SJCRH30 (cell line): ENCODE data around the gene B9D1. TPM values are rescaled to one million over a fixed set of nuclear protein-coding genes. Genes with fewer than 3 reads are reported as not detected.
A peak's percentile ranks its signal among the peaks of the same experiment; 100 is the strongest.

Experiments used
- DNase-seq, 2 experiments: peaks; one replicate each; pipeline ENCODE4 v3.0.0-alpha.2; 2015 to 2020
- H3K27ac ChIP-seq: fragments of 250-450 bp; sonication (Bioruptor Pico); 2 replicates; pipeline ENCODE4 v1.5.1; 2020; ENCODE audit warnings: mild to moderate bottlenecking, moderate library complexity
- H3K27me3 ChIP-seq: fragments of 250-450 bp; sonication (Bioruptor Pico); 2 replicates; pipeline ENCODE4 v1.5.1; 2020; ENCODE audit warnings: mild to moderate bottlenecking, moderate library complexity
- H3K36me3 ChIP-seq: fragments of 250-450 bp; sonication (Bioruptor Pico); 2 replicates; pipeline ENCODE4 v1.5.1; 2020; ENCODE audit warnings: mild to moderate bottlenecking, moderate library complexity
- H3K4me1 ChIP-seq: fragments of 250-450 bp; sonication (Bioruptor Pico); 2 replicates; pipeline ENCODE4 v1.5.1; 2020; ENCODE audit warnings: mild to moderate bottlenecking, moderate library complexity
- H3K4me3 ChIP-seq: fragments of 250-450 bp; sonication (Bioruptor Pico); 2 replicates; pipeline ENCODE4 v1.5.1; 2020; ENCODE audit warnings: mild to moderate bottlenecking, moderate library complexity
- H3K9me3 ChIP-seq: fragments of 250-450 bp; sonication (Bioruptor Pico); replicated peaks from 2 replicates; pipeline ENCODE4 v1.5.1; 2020; ENCODE audit warnings: mild to moderate bottlenecking, moderate library complexity
- total RNA-seq: library from RNA; depleted of rRNA; stranded (reverse); fragments of >200 nt; shearing (Covaris generic); gene quantifications from 2 replicates; pipeline ENCODE4 v1.2.3, GENCODE V29; 2014

Gene B9D1
- total RNA-seq, 1 experiment from 2014 or later, result 15.2 TPM

DNA sequence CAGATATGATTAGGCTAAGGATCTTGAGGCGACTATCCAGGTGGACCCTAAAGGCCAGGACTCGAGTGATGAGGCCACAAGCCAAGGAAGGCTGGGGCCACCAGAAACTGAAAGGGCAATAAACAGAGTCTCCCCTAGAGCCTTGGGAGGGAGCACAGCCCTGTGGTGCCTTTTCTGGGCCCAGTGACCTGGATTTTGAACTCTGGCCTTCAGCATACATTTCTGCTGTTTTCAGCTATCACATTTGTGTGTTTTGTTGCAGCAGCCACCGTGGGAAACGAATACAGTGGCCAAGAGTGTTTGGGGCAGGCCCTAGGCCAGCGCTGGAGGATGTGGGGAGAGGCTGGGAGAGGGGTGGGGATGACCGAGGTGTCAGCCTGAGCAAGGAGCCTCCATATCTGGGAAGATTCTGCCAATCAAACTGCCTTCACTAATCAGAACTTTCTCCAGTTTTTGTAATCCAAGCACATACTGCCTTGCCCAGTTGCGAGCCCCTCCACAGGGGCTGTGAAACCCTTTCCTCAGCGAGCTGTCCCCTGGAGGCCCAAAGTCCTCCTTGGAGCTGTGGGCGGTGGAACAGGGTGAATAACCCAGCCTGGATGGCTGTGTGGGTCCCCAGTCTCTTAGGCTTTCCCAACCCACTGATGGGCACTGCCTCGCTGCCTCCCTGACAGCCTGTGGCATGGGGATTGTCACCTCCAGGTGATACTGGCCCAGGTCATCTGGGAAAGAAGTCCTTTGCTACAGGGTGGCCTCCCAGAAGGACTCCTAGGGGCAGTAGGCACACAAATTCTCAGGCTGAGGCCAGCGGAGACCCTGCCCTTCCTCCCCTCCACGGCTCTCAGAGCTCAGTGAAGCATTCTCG, 16.8 kb downstream of the B9D1 start:
- no peaks in the 10 kb centered on the region for H3K36me3 ChIP-seq
- no peak overlapping the region for H3K27ac ChIP-seq
- no peaks in the 10 kb centered on the region for H3K27me3 ChIP-seq
- peaks cover 18% of the 10 kb centered on the region for H3K4me1 ChIP-seq
- no peak for DNase-seq
- H3K4me3 ChIP-seq, result no peak overlapping the region
- H3K9me3 ChIP-seq, result no peaks in the 10 kb centered on the region

DNA sequence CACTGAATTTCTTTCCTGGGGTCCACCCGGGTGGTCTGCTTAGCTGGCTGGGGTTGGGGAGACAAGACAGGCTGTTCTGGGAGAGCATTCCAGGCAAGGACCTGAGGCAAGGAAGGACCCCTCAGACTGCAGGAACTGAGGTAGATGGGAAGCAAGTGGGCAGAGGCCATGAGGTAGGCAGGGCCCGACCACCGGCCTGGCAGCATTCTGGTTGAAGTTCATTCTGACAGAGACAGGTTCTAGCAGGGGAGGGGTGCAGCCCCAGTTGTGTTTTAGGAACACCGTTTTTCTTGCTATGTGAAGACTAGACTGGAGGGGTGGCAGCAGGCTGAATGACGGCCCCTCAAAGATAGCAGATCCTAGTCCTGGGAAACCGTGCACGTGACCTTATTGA, 17.5 kb downstream of the B9D1 start:
- H3K36me3 ChIP-seq, result no peaks in the 10 kb centered on the region
- H3K4me1 ChIP-seq, result peaks cover 18% of the 10 kb centered on the region
- no peaks in the 10 kb centered on the region for H3K27me3 ChIP-seq
- no peaks in the 10 kb centered on the region for H3K9me3 ChIP-seq
- H3K27ac ChIP-seq, result no peak overlapping the region
- H3K4me3 ChIP-seq, result no peak overlapping the region
- no peak for DNase-seq

- Histone ChIP-seq H3K27me3 (no peaks in the 10 kb centered on the region), H3K4me1 (peaks cover 18% of the 10 kb centered on the region), H3K4me3 (no peak overlapping the region), H3K27ac (no peak overlapping the region), H3K9me3 (no peaks in the 10 kb centered on the region), H3K36me3 (no peaks in the 10 kb centered on the region)
- DNase-seq, result no peak
Observed at GRCh38 chr17:19344311-19345066, 18.0 kb downstream of the B9D1 start.

DNA sequence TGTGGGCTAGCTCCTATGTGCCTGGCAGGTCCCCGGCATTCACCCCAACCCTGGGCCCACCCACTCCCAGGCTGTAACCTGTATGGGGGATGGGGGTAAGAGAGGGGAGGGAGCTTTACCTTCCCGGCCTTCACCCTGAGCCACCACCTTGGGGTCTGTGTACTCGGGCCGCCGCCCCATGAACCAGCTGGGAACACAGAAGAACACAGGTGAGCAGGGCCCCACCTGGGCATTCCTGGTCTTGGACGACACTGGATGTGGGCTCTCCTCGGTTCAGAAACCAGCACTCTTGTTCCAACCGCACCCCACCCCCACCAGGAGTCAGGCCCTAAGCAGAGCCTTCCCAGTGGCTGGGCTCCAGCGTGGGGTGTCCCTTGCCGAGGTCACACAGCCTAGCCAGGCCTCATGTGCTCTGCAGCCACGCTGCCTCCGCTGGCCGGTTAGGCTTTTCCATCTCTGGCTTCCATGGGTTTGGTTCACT, 18.8 kb downstream of the B9D1 start:
- no peak overlapping the region for H3K4me3 ChIP-seq
- H3K9me3 ChIP-seq, result no peaks in the 10 kb centered on the region
- no peak for DNase-seq
- no peaks in the 10 kb centered on the region for H3K27me3 ChIP-seq
- no peak overlapping the region for H3K27ac ChIP-seq
- peaks cover 18% of the 10 kb centered on the region for H3K4me1 ChIP-seq
- no peaks in the 10 kb centered on the region for H3K36me3 ChIP-seq

GRCh38 chr17:19343256-19343630, 19.3 kb downstream of the B9D1 start:
- Histone ChIP-seq H3K4me1 (peaks cover 18% of the 10 kb centered on the region), H3K9me3 (no peaks in the 10 kb centered on the region), H3K27ac (no peak overlapping the region), H3K4me3 (no peak overlapping the region), H3K27me3 (no peaks in the 10 kb centered on the region), H3K36me3 (no peaks in the 10 kb centered on the region)
- no peak for DNase-seq

DNA sequence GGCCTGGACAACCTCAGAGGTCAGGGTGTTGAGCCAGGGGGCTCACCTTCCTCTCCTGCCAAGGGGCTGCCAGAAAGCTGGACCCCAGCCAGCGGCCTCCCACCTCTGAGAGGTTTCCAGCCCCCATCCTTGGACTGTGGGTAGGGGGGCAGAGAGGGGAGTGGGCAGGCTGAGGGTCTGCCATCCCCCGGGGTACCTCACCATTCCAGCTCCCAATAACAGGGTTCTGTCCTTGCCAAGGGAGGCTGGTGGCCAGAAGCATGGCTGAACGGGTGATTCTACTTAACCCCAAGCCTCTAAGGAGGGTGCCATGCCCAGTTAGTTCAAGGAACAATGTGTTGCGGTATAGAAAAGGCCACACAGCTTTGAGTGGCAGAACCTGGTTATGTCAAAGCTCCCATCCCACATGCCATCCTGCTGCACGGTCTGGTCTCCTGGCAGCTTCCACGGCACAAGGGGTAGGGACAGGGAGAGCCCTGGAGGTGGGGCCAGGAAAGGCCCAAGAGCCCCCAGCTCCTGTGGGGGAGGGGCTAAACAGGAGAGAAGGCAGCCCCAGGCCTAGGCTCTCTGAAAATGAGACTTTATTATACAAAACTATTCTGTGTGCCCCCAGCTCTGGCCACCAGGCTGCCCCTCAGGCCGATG, 19.8 kb downstream of the B9D1 start:
- no peaks in the 10 kb centered on the region for H3K36me3 ChIP-seq
- no peak overlapping the region for H3K4me3 ChIP-seq
- no peak overlapping the region for H3K27ac ChIP-seq
- H3K27me3 ChIP-seq, result no peaks in the 10 kb centered on the region
- DNase-seq, result no peak
- H3K9me3 ChIP-seq, result no peaks in the 10 kb centered on the region
- peaks cover 18% of the 10 kb centered on the region for H3K4me1 ChIP-seq

- Histone ChIP-seq H3K4me1 (peaks cover 10% of the 10 kb centered on the region), H3K4me3 (no peak overlapping the region), H3K27ac (no peak overlapping the region), H3K27me3 (no peaks in the 10 kb centered on the region), H3K36me3 (no peaks in the 10 kb centered on the region), H3K9me3 (no peaks in the 10 kb centered on the region)
- peak in 1 of 2 experiments; percentile 11 for DNase-seq
Observed at GRCh38 chr17:19341641-19342610, 20.6 kb downstream of the B9D1 start.

DNA sequence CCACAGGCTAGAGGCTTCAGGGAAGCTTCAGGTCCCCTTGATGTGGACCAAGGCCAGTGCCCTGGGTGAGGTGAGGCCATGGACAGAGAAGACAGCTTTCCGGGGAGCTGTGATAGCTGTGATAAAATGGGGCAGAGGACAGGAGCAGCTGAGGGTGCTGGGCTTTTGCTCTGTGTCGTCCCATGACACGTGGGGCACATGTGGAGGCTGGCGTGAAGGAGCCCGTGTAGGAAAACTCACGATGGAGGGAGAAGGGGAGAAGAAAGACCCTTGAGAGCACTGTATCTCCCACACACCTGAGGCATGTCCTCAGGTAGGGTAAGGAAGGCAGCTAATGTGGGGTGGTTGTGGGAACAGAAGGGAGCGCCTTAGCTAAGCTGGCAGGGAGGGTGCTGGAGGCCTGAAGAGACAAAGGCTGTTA, 21.3 kb downstream of the B9D1 start:
- H3K27me3 ChIP-seq, result no peaks in the 10 kb centered on the region
- no peak overlapping the region for H3K4me3 ChIP-seq
- no peaks in the 10 kb centered on the region for H3K9me3 ChIP-seq
- no peak for DNase-seq
- peaks cover 3% of the 10 kb centered on the region for H3K4me1 ChIP-seq
- H3K27ac ChIP-seq, result no peak overlapping the region
- H3K36me3 ChIP-seq, result no peaks in the 10 kb centered on the region

GRCh38 chr17:19339341-19339815, 23.1 kb downstream of the B9D1 start:
- Histone ChIP-seq H3K9me3 (no peaks in the 10 kb centered on the region), H3K27ac (no peak overlapping the region), H3K4me3 (no peak overlapping the region), H3K27me3 (no peaks in the 10 kb centered on the region), H3K36me3 (no peaks in the 10 kb centered on the region), H3K4me1 (no peaks in the 10 kb centered on the region)
- DNase-seq, result no peak

GRCh38 chr17:19338031-19338990, 24.2 kb downstream of the B9D1 start:
- H3K36me3 ChIP-seq, result no peaks in the 10 kb centered on the region
- H3K27ac ChIP-seq, result no peak overlapping the region
- H3K27me3 ChIP-seq, result no peaks in the 10 kb centered on the region
- H3K4me1 ChIP-seq, result no peaks in the 10 kb centered on the region
- H3K4me3 ChIP-seq, result no peak overlapping the region
- no peaks in the 10 kb centered on the region for H3K9me3 ChIP-seq
- DNase-seq, result peak; percentile 65 to 77

GRCh38 chr17:19337712-19338023, 24.9 kb downstream of the B9D1 start:
- Histone ChIP-seq H3K36me3 (no peaks in the 10 kb centered on the region), H3K27ac (no peak overlapping the region), H3K27me3 (no peaks in the 10 kb centered on the region), H3K4me1 (peaks cover 3% of the 10 kb centered on the region), H3K4me3 (no peak overlapping the region), H3K9me3 (no peaks in the 10 kb centered on the region)
- DNase-seq, result no peak

DNA sequence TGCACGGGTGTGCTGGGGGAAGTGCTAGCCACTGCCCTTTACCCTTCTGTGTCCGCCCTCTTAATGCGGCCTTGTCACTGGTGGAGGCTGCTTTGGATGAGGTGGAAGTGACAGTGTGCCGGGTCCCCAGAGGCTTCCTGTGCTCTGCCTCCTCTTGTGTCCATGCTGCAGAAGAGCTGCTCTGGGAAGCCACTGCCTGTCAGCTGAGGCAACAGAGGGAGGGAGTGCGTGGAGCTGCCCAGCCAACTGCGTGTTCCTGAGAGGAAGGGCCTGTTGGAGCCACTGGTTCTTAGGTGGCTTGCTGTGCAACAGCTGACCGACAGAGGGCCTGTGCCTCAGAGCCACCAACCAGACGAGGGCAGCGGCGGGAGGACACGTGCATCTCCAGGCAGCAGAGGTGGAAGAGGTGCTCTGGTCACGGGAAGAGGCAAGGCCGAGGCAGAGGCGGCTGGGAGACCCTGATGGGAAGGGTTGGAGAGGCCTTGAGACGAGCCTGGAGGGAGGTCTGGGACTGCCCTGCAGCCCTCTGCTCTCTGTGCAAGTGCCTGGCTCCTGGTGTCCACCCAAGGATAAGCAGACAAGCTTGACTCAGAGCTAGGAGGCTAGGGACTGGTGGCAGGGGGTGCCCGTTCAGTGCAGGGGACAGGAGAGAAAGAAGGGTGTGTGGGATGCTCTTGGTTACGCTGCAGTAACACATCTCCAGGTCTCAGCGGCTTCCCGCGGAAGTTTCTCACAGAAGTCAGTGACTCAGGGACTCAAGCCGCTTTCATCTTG, 25.4 kb downstream of the B9D1 start:
- Histone ChIP-seq H3K4me3 (no peak overlapping the region), H3K27me3 (no peaks in the 10 kb centered on the region), H3K9me3 (no peaks in the 10 kb centered on the region), H3K27ac (no peak overlapping the region), H3K36me3 (no peaks in the 10 kb centered on the region), H3K4me1 (peaks cover 8% of the 10 kb centered on the region)
- no peak for DNase-seq
